Endothelial cell of umbilical vein (primary cell): ENCODE results near the gene NXPE1. TPM values are rescaled to one million over a fixed set of nuclear protein-coding genes. Genes with fewer than 3 reads are reported as not detected.

Source experiments
- BruUV-seq: library from RNA; stranded (reverse); fragments of 400-500 nt; replicated peaks from 2 replicates; lab custom pipeline; 2021; lab: Mats Ljungman, UMichigan
- CTCF ChIA-PET: fragments of 300-600, 350-600 bp; sonication (Branson Sonifier 250); formaldehyde crosslinking; loops from one replicate; lab custom pipeline; 2021; ENCODE audit warnings: antibody characterized with exemption, inconsistent platforms; lab: Charles Lee
- POLR2A ChIA-PET: fragments of 300-600, 350-600 bp; sonication (Branson Sonifier 250); formaldehyde crosslinking; loops from one replicate; lab custom pipeline; 2021; ENCODE audit warnings: antibody characterized with exemption, inconsistent platforms; lab: Charles Lee
- DNase-seq: peaks from one replicate; pipeline ENCODE4 v3.0.0-alpha.2; 2011; ENCODE audit warnings: low read depth, low spot score
- FAIRE-seq: peaks from 2 replicates; lab custom pipeline; 2011; peaks lifted over from hg19 to GRCh38; lab: Jason Lieb, UNC
- H2AFZ ChIP-seq: 2 replicates; pipeline ENCODE4 v1.6.0; 2012; ENCODE audit warnings: low read depth, low read length, control low read depth, inconsistent platforms
- H3K27ac ChIP-seq: 2 replicates; pipeline ENCODE4 v1.5.1; 2011; ENCODE audit warnings: low read depth, mild to moderate bottlenecking, control low read depth, low read length, moderate library complexity; ENCODE audit not compliant: insufficient read depth
- H3K27me3 ChIP-seq, 2 experiments: 2 replicates each; pipeline versions ENCODE4 v1.6.0 to v1.6.1; 2011; ENCODE audit warnings: low read length in 2 of 2, mixed read lengths in 1 of 2; ENCODE audit not compliant: control insufficient read depth in 2 of 2, insufficient read depth in 2 of 2
- H3K36me3 ChIP-seq, 2 experiments: 2 replicates in 1 of 2; 3 replicates in 1 of 2; pipeline ENCODE4 v1.5.1; 2011; ENCODE audit warnings: low read length in 2 of 2, mild to moderate bottlenecking in 1 of 2, moderate library complexity in 1 of 2; ENCODE audit not compliant: control insufficient read depth in 2 of 2, insufficient read depth in 2 of 2; ENCODE audit errors: extremely low read depth in 1 of 2
- H3K4me1 ChIP-seq: 3 replicates; pipeline ENCODE4 v1.5.1; 2011; ENCODE audit warnings: mild to moderate bottlenecking, low read length; ENCODE audit not compliant: control insufficient read depth, insufficient read depth; ENCODE audit errors: extremely low read depth
- H3K4me2 ChIP-seq: 2 replicates; pipeline ENCODE4 v1.6.1; 2011; ENCODE audit warnings: low read length, control low read depth, mixed read lengths; ENCODE audit not compliant: insufficient read depth
- H3K4me3 ChIP-seq, 3 experiments: fragments of 200-600 bp in 1 of 3; sonication (generic), shearing (Covaris generic) in 1 of 3; replicated peaks in 1 of 3; 2 replicates each; pipeline ENCODE4 v1.5.1; 2011 to 2016; ENCODE audit warnings: control low read depth in 3 of 3, low read length in 3 of 3, mild to moderate bottlenecking in 2 of 3, inconsistent platforms in 1 of 3, low read depth in 1 of 3, moderate library complexity in 1 of 3; ENCODE audit not compliant: insufficient read depth in 1 of 3
- H3K79me2 ChIP-seq: 2 replicates; pipeline ENCODE4 v1.6.0; 2012; ENCODE audit warnings: low read length, inconsistent platforms; ENCODE audit not compliant: control insufficient read depth, insufficient read depth
- H3K9ac ChIP-seq: replicated peaks from 2 replicates; pipeline ENCODE3; 2011; ENCODE audit warnings: low read length, control low read depth; ENCODE audit not compliant: insufficient read depth; ENCODE audit errors: extremely low read depth
- H3K9me1 ChIP-seq: replicated peaks from 3 replicates; pipeline ENCODE4 v1.6.0; 2011; ENCODE audit warnings: mild to moderate bottlenecking, low read length; ENCODE audit not compliant: control insufficient read depth, insufficient read depth; ENCODE audit errors: extremely low read depth
- H3K9me3 ChIP-seq: replicated peaks from 2 replicates; pipeline ENCODE4 v1.5.1; 2012; ENCODE audit warnings: low read length, inconsistent platforms; ENCODE audit not compliant: control insufficient read depth, insufficient read depth
- H4K20me1 ChIP-seq: replicated peaks from 2 replicates; pipeline ENCODE3; 2011; ENCODE audit warnings: mild to moderate bottlenecking, low read length; ENCODE audit not compliant: control insufficient read depth, insufficient read depth; ENCODE audit errors: extremely low read depth
- EZH2 ChIP-seq: IDR thresholded peaks from 2 replicates; pipeline ENCODE4 v1.6.1; 2012; ENCODE audit warnings: borderline replicate concordance, low read depth, mild to moderate bottlenecking, moderate library complexity, low read length, inconsistent platforms; ENCODE audit not compliant: severe bottlenecking
- FOS ChIP-seq: IDR thresholded peaks from 2 replicates; pipeline ENCODE4 v1.6.1; 2011; ENCODE audit warnings: mild to moderate bottlenecking, low read length, moderate library complexity, borderline replicate concordance; ENCODE audit not compliant: insufficient read depth
- GATA2 ChIP-seq: IDR thresholded peaks from 2 replicates; pipeline ENCODE4 v1.7.0; 2011; ENCODE audit warnings: low read depth, mild to moderate bottlenecking, moderate library complexity, mixed read lengths, low read length; ENCODE audit not compliant: insufficient read length, insufficient read depth
- JUN ChIP-seq: IDR thresholded peaks from 2 replicates; pipeline ENCODE4 v1.6.1; 2011; ENCODE audit warnings: borderline replicate concordance, low read depth; ENCODE audit not compliant: insufficient read length, insufficient read depth
- MYC ChIP-seq: IDR thresholded peaks from one replicate; pipeline ENCODE4 v1.6.1; 2011; ENCODE audit warnings: mild to moderate bottlenecking, low read depth, low read length
- POLR2A ChIP-seq: IDR thresholded peaks from 2 replicates; pipeline ENCODE4 v1.6.1; 2012; ENCODE audit warnings: low read depth, mild to moderate bottlenecking, control low read depth, low read length
- POLR2AphosphoS5 ChIP-seq: IDR thresholded peaks from 2 replicates; pipeline ENCODE4 v1.6.1; 2012; ENCODE audit warnings: low read depth, mild to moderate bottlenecking, control low read depth, low read length, moderate library complexity; ENCODE audit not compliant: insufficient read depth
- dilution Hi-C: fragments of 300-500 bp; cut with MboI; formaldehyde crosslinking; loops from one replicate; pipeline ENCODE4 v1.15.0; 2019; ENCODE audit warnings: low sequenced_read_pairs; ENCODE audit not compliant: extremely low pct_ligation_motif_present
- intact Hi-C: fragments of 100-400 bp; cut with micrococcal nuclease; formaldehyde crosslinking; loops from one replicate; pipeline ENCODE4 v1.10.0; 2022
- polyA plus RNA-seq, 4 experiments: library from polyadenylated mRNA; depleted of rRNA in 3 of 4; stranded (reverse) in 3 of 4; unstranded in 1 of 4; fragments of >200 nt; gene quantifications; 2 replicates each; pipeline versions ENCODE4 v1.2.1 to v1.2.3, GENCODE V29; 2011 to 2012; ENCODE audit warnings: missing spikeins in 1 of 4
- total RNA-seq: library from RNA; stranded (reverse); gene quantifications from 2 replicates; pipeline ENCODE4 v1.2.3, GENCODE V29; 2021
- TF ChIP-seq, protein P1 (sequence below), 2 donors: IDR thresholded peaks; 1 replicate in 1 of 2; 2 replicates in 1 of 2; pipeline ENCODE4 v1.5.1; 2011; ENCODE audit warnings: low read length in 2 of 2, mild to moderate bottlenecking in 2 of 2, moderate library complexity in 2 of 2, control low read depth in 1 of 2, inconsistent platforms in 1 of 2, low read depth in 1 of 2; ENCODE audit not compliant: insufficient read depth in 1 of 2; ENCODE audit errors: extremely low read depth in 1 of 2
- TF ChIP-seq, protein P2 (sequence below): IDR thresholded peaks from 2 replicates; pipeline ENCODE4 v1.6.1; 2011; ENCODE audit not compliant: insufficient read depth, insufficient read length

NXPE1 gene
- total and polyA plus RNA-seq, 2 donors (not counting 3 experiments of a cell fraction or from before 2014, with no cell fraction given) = not detected

DNA sequence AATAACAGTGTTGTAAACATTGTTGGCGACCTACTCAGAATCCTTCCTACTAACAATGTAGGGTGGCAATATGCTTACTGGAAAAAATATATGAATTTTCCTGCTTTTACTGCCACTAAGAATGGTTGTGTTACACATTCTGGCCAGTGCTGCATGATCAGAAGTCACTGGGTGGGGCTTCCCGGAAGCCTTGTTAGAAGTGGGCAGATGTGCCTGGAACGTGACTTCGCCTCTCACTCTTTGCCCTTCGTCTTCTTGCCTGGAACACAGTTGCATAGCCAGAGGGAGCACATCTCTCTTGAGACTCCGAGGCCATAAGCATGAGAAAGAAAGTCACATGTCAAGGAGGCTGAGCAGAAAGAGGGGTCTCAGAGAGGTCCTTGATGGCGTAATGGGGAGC, 48.6 kb downstream of the NXPE1 start:
- Histone ChIP-seq H3K27ac (no peak overlapping the region), H3K79me2 (no peaks in the 10 kb centered on the region), H3K9me1 (no peaks in the 10 kb centered on the region), H3K4me1 (no peaks in the 10 kb centered on the region), H4K20me1 (no peaks in the 10 kb centered on the region), H3K4me2 (no peak overlapping the region), H3K36me3 (no peaks in the 10 kb centered on the region), H3K27me3 (no peaks in the 10 kb centered on the region), H3K4me3 (no peak overlapping the region), H2AFZ (no peak overlapping the region), H3K9me3 (no peaks in the 10 kb centered on the region), H3K9ac (no peak overlapping the region)
- no TSS peak for BruUV-seq
- TF ChIP-seq JUN (no peak), POLR2AphosphoS5 (no peak), POLR2A (no peak), MYC (no peak), GATA2 (no peak)
- TF ChIP-seq, protein P1, sequence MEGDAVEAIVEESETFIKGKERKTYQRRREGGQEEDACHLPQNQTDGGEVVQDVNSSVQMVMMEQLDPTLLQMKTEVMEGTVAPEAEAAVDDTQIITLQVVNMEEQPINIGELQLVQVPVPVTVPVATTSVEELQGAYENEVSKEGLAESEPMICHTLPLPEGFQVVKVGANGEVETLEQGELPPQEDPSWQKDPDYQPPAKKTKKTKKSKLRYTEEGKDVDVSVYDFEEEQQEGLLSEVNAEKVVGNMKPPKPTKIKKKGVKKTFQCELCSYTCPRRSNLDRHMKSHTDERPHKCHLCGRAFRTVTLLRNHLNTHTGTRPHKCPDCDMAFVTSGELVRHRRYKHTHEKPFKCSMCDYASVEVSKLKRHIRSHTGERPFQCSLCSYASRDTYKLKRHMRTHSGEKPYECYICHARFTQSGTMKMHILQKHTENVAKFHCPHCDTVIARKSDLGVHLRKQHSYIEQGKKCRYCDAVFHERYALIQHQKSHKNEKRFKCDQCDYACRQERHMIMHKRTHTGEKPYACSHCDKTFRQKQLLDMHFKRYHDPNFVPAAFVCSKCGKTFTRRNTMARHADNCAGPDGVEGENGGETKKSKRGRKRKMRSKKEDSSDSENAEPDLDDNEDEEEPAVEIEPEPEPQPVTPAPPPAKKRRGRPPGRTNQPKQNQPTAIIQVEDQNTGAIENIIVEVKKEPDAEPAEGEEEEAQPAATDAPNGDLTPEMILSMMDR (IDR thresholded peaks at IDR 0.05; ENCODE audit: extremely low read depth in 1 of 2, insufficient read depth in 1 of 2, low read depth in 1 of 2, low read length in 2 of 2) = no peak
- dilution Hi-C loops = no loop called here
- intact Hi-C loops = no loop called here
- no peak for FAIRE-seq
- ChIA-PET CTCF (no interaction called here), POLR2A (no interaction called here)
- no peak for DNase-seq

DNA sequence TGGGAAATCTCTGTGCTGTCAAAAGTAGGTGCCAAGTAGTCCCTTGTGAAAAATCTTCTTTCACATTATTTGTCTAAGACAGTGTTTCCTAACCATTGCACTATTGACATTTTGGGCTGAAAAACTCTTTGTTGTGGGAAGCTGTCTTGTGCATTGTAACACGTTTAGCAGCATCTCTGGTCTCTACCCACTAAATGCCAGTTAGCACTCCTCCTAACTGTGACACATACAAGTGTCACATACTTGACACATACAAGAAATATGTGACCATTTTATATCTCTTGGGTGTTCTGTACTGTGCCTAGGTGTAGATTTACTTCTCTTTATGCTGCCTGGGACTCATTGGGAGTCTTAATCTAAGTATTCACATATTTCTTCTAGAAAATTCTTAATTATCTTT, 57.8 kb downstream of the NXPE1 start:
- Histone ChIP-seq H3K9ac (no peak overlapping the region), H3K79me2 (no peaks in the 10 kb centered on the region), H3K4me3 (no peak overlapping the region), H2AFZ (no peak overlapping the region), H3K4me1 (no peaks in the 10 kb centered on the region), H3K9me1 (no peaks in the 10 kb centered on the region), H3K36me3 (no peaks in the 10 kb centered on the region), H3K4me2 (no peak overlapping the region), H3K27me3 (no peaks in the 10 kb centered on the region), H4K20me1 (no peaks in the 10 kb centered on the region), H3K27ac (no peak overlapping the region), H3K9me3 (no peaks in the 10 kb centered on the region)
- dilution Hi-C loops (no loop called here), intact Hi-C loops (no loop called here)
- DNase-seq (no peak), FAIRE-seq (no peak)
- TF ChIP-seq EZH2 = no peak
- TF ChIP-seq, protein P1 (IDR thresholded peaks at IDR 0.05; ENCODE audit: extremely low read depth in 1 of 2, insufficient read depth in 1 of 2, low read depth in 1 of 2, low read length in 2 of 2) = no peak
- TF ChIP-seq MYC = no peak
- TF ChIP-seq, protein P2, sequence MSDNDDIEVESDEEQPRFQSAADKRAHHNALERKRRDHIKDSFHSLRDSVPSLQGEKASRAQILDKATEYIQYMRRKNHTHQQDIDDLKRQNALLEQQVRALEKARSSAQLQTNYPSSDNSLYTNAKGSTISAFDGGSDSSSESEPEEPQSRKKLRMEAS = no peak
- no peak for TF ChIP-seq JUN
- no peak for TF ChIP-seq GATA2
- no peak for TF ChIP-seq FOS
- no peak for TF ChIP-seq POLR2AphosphoS5
- TF ChIP-seq POLR2A = no peak
- CTCF ChIA-PET = no interaction called here
- POLR2A ChIA-PET = no interaction called here
- no TSS peak for BruUV-seq
